Femur (tissue), 1 donor: ENCODE measurements around the gene KIF26B.
A peak's percentile ranks its signal among the peaks of the same experiment; 100 is the strongest.

Source experiments
- DNase-seq: peaks from one replicate; pipeline ENCODE4 v3.0.0-alpha.2; 2017

Gene KIF26B

DNA sequence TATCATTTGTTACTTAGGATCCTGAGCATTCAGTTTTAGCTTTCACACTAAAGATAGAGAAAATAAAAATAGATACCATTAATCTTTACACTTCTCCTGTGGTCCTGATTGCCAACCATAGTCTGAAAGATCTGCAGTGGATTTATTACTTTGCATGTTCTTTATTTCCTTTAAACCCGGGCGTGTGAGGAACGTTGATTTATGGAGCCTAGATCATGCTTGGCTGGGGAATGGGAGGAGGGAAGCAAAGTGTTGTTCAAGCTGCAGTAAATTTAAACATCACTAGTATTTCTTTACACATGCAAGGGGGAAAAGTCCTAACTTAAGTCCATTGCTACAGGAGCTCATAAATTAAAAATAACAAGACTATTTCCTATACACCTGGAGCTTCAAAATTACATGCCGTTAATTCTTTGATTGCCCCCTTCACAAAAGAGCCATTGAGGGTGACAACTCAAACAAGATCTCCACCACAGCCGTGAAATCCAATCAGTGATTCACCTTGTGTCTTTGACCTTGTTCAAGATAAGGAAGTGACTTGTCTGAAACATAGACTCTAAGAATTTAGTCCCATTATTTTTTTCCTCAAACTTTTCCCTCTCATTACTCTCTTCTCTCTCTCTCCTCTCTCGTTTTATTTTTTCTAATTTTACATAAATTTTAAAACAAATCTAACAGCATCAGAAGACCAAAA lies 282.7 kb downstream of the KIF26B start:
- DNase-seq = no peak

DNA sequence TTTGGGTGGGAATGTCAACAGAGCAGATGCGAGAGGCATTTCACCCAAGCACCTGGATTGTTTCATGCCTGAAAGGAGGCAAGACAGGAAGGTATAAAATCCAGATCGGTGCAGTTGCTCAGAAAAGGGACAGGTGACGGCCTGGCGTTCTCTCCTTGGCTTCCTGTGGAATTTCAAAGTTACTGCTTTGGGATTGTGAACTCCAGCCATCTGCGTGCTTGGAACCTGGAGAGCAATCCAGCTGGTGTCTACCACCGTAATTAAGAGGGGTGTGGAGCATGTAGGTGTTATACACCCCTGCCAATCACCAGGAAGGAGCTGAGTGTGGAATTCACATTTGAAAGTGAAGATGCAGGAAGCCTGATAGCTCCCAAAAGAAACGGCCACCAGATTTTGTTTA lies 286.1 kb downstream of the KIF26B start:
- no peak for DNase-seq

DNA sequence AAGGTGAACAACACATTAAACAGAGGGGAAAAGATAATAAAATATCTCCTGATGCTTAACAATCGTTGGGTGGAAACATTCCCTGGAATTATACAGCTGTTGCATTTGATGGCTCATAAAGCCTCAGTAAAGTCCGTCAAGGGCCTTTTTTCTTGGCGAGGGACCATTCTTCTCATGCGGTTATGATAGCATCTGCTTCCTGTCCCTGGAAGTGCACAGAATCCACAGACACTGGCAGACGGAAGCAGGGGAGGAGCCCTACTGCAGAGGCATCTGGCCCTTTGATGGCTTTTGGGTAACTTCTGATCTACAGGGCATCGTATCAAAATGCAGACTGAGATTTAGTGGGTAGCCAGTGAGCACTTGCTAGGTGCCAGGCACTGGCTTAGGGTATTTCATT lies 286.9 kb downstream of the KIF26B start:
- peak; percentile 64 for DNase-seq

DNA sequence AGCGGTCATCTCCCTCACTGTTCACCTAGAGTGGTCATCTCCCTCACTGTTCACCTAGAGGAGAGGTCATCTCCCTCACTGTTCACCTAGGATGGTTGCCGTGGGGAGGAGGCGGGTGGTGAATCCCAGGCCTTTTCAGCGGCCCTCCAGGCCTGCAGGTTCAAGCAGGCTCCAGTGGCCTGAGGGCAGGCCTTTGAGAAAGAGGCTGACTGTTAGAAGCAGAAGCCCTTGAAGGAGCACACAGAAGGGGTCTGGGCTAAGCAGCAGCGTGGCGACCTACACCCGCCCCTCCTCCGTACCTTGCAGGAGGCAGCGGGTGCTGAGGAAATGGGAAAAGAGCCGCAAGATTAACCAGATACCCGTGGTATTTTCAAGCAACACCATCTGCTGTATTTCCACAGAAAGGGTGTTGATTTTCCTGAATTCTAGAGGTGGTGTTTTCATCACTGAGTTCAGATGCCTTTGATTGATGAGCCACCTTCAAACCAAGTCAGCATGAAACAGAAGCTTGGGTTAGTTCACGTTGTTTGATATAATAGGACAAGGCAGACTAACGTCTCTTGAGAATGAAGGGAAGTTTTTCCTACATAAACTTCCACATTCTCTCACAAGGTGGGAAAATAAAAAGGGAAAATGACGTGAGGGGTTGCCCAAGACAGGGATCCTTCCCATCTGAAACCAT lies 289.5 kb downstream of the KIF26B start:
- no peak for DNase-seq

DNA sequence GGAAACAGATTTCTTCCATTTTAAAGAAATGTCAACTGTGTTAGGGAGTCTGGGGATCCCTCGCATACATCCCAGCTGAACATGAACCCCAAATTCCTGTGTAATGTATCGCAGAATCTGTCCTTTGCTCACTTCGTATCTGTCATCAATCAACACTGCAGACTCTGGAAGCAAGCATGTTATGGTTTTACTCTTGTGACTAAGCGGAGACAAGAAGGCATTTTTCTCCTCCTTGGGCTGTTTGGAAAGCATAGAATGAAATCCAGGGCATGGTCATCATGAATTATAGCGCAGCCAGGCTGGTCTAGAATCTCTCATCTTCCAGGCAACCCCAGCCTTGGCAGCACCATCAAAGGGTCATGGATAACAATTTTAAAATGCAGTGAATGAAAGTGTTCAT lies 290.2 kb downstream of the KIF26B start:
- no peak for DNase-seq

DNA sequence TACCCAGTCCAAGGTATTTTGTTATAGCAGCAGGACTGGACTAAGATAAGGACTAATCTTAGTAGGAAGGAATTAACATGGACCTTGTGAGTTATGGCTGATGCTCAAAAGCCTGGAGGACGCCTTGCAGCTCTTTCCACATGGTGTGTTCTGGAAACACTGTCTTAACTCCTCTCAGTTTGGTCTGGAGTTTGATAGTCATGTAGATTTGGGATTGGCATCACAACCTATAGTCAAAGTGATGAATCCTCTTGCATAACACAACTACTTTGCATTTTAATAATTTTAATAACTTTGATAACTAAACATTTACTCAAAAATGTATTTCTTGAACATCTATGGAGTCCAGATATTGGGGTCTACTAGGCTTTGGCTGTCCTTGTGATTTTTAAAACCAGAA lies 293.7 kb downstream of the KIF26B start:
- no peak for DNase-seq

DNA sequence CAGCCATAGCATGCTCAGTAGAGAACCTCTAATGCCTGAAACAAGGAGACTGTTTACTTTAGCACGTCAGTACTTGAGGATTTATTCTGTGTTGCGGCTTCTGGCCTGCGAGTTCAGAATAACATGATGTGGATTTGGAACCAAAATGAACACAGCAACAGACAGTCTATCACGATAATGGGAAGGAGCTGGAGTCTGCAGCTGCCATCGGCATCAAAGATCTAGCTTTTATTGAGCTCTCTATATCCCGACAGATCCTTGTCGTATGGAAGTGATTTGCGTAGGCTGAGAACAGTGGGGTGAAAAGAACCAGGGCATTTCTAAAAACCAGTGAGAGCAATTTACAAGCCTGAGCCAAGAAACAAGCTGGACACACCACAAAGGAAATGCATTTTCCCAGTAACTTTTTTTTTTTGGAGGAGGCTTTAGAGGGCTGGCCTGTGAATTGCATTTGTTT lies 294.2 kb downstream of the KIF26B start:
- DNase-seq = no peak

DNA sequence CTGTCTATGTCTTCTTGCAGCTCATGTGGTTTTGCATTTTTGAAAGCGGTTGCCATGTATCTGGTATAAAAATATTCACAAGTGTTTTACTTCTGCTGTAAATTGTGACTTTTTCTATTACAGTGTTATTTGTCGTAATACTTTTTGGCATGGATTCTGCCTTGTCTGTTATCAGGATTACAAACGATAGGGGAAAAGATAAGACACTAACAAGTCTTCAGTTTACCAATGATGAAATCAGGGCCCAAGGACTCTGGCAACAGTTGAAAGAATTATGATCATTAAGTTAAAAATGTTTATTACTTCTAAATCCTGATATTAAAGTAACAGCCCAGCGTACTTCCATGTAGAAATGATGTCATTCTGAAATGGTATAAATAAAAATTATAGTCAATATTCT lies 298.8 kb downstream of the KIF26B start:
- no peak for DNase-seq

DNA sequence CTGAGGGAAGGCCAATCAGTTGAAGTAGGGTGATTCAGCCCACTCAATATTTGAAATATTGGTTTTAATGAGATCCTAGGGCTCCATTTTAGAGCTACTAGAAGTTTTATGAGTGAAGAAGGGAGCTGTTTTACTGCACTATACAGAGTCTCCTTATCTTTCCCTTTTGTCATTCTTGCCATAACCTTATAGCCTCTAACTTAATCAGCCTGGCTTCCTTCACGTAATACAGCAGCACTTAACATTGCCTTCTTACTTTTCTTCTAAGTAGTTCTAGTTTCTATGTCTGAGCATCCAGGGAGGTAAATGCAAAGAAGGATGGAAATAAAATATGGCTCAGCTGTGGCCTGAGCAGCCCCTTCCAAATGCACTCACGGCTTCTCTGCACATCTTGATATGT lies 299.3 kb downstream of the KIF26B start:
- no peak for DNase-seq

DNA sequence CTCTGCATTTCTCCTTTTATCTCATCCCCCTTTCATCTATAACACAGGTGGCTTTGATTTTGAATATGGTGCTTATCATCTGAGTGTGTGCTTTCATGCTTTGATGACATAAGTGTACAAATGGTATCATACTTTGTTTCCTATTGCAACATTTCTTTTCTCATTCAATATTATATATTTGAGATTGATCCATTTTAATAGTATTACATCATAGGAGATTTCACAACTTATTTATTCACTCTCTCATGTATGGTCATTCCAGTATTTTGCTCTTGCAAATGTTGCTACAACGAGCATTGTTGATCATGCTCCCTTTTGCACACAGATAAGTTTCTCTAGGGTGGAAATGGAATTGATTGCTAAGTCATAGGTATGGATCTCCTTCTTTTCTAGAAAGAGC lies 302.8 kb downstream of the KIF26B start:
- no peak for DNase-seq

DNA sequence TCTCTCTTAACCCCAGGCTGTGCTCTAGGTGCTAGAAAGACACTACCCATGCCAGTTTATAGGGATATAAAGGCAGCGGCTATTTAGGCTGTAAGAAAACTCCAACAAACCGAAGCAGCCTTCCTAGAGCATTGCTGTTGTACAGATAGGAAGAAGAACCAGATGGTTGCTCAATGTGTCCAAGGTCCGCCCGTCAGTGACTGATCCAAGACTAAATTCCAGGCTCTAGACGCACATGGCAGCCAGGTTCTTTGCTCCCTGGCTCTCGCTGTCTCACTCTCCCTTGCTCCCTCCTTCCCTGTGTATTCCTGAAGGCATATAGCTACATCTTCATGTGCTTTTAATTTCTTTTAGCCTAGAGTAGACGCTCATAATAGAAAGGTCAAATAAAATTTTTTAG lies 303.4 kb downstream of the KIF26B start:
- peak; percentile 33 for DNase-seq

DNA sequence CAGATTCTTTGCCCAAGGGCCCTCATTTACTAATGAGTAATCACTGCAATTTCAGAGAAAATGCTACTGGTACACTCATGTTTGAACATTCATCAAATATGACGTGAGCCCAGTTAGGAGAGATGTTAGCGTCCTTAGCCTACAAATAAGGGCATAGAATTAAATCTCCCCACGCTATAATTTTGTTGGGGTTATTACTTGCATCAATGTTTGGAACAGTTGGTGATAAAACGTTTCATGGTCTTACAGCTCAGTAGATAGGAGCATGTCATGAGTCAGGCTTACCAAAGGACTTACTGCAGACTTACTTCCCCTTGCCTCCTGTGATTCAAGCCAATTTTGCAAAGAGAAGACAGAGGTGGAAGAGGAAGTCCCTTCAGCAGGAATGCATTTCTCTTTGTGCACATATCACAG lies 304.0 kb downstream of the KIF26B start:
- DNase-seq = no peak

DNA sequence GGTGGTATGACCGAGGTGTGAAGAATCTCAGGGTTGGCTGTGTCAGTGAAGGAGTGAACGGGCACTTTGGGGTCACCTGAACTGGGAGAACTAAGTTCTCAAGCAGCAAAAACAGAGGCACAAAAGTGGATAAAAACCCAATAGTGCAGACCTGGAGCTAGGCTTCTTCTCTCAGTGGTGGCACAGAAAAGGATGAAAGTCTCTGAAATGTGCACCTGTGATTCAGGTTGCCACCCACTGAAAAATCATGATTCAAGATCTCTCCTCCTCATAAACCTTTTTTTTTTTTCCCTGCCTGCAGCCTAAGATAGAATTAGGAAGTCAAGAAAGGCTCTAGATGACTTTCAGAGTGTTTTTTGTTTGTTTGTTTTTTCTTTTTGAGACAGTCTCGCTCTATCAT lies 304.8 kb downstream of the KIF26B start:
- no peak for DNase-seq

DNA sequence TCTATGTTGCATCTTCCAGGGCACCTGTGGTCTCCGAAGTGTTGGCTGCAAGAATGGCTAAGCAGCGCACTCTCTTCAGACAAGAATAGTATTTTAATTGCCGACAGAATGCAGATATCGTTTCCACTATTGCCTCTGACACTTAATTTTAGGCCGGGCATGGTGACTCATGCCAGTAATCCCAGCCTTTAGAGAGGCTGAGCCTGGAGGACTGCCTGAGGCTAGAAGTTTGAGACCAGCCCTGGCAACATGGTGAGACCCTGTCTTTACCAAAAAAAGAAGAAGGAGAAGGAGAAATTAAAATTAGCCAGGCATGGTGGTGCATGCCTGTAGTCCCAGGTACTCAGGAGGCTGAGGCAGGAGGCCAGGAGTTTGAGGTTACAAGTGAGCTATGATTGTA lies 306.9 kb downstream of the KIF26B start:
- DNase-seq = no peak

DNA sequence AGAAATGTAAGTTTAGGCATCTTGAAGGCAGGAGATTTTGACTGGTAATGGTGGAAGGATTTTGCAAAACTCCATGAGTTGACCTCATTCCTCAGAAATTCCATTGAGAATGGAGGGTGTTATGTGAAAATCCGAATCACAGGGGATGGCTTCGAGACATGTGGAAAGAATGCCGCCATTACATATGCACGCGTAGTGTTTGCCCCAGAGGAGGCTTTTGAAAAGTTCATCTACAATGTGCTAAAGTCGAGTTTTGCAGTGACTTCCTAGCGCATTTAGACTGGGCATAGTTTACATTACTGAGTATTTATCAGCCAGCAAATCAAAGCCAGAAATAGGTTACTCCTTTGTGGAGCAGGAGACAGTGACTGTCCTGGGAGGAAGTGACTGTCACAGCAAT lies 307.4 kb downstream of the KIF26B start:
- DNase-seq = no peak

DNA sequence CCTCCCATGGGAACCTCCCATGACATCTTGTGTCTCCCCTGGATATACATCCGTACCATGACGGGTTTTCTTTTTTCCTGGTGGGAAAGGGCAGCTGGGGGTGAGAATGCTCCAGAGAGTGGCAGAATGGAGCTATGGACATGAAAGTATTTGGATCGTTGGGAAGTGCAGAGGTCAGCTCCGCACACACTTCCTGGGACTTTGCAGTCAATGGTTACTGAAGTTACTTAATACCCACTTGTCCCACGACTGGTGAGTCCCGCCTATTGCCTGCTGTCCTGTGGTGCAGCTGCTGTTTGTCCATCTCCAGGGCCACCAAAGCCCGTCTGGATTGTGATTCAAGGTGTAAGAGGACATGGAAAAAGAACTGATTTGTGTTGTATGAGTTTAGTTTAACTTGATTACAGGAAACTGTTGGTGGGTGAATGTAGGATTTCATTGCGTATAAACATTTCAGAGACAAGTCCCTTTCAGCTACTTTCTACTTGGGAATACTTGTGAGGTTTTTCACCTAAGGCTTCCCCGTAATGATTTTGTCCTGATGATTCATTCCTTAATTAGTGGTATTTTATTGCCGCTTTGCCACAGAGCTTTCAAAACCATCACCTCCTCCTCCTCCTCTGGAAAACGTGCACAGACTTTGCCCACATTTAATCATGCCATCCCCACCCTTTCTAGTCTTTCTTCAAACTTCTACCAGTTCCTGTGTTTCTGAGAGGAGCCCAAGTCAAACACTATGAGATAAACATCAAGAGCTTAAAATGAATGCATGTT lies 308.8 kb downstream of the KIF26B start:
- DNase-seq = no peak

DNA sequence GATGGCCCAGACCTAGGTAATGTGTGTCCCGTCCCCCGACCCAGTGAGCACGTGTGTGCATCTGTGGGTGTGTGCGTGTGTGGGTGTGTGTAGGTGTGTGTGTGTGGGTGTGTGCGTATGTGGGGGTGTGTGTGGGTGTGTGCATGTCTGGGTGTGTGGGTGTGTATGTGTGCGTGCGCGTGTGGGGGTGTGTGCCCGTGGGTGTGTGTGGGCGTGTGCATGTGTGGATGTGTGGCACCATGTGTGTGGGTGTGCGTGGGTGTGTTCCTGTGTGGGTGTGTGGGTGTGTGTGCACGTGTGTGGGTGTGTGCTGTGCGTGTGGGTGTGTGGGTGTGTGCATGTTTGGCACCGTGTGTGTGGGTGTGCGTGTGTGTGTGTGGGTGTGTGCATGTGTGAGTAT lies 309.5 kb downstream of the KIF26B start:
- DNase-seq = no peak

DNA sequence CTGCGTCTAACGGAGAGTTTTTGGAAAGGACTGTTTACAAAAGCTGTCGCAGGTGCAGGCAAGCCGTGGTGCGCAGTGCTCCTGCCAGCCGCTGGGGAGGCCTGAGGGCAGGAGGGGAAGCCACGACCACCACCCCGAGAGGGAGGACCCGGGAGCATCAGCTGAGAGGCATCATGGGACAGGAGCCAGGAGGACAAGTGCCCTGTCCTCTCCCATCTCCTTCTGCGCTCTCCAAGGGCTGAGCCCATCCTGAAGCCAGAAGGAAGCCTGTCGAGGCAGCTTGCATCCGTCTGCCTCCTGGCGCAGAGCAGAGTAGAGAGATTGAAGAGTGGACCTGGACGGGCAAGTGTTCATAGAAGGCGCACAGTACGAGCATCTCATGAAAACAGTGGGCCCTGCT lies 310.9 kb downstream of the KIF26B start:
- no peak for DNase-seq

DNA sequence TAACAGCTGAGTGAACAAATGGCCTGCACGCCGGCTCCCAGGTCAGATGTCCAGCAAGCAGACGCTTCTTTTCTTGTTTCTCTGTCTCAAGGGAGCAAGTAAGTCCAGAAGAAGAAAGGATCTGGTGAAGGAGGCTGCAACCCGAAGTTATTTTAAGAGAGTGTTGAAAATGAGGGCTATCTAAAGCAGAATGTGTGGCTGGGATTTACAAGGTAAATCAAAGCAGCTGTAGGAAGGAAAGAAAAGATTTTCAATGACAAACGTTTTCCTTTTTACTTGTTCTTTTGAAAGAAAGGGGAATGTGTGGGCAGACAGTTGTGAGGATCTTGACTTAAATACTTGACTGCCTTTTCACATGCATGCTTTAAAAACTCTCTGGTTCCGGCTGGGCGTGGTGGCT lies 311.5 kb downstream of the KIF26B start:
- DNase-seq = no peak

DNA sequence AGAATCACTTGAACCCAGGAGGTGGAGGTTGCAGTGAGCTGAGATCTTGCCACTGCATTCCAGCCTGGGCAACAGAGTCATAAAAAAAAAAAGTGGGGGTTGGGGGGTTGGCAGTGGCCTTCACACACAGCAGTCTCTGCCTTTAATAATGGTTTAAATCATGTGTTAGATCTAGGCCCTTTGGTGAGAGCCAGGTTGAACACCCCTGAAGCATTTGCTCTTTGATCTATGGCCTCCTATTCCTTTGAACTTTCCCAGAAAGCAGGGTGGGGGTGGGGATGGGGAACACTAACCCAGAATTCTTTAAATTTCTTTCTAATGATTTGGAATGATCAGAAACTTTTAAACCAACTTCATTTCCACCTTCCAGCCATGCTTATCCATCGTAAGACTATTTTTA lies 313.0 kb downstream of the KIF26B start:
- no peak for DNase-seq

DNA sequence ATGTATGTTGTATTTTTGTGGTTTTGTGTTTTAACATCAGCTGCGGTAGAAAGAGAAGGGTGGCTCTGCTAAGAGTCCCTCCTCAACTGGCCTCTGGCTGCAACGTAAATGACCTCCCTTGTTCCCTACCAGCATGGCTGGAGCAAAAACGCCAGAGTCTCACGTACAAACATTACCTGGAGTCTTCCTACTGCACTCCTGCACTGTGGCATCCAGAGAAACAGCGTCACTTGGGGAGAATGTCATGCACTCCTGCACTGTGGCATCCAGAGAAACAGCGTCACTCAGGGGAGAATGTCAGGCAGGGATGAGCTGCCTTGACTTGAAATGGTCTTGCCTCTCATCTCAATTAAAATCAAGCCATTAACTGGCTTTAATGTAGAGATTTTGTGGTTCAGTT lies 314.2 kb downstream of the KIF26B start:
- DNase-seq = no peak

DNA sequence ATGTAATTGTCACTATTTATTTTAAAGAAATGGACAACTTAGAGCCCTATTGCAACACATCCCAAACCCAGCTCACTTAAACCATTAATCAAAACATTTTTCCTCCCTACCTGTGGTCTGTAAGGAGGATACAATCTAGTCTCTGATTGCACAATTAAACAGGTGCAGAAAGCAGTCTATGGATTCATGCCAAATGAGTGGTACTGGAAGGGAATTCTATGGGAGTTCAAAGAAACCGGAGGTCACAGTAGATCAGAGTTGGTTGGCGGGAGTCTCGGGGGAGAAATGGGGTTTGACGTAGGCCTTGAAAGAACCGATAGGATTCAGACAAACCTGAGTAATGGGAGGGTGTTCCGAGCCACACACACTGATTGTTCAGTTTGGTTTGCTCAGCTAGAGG lies 314.9 kb downstream of the KIF26B start:
- DNase-seq = no peak

DNA sequence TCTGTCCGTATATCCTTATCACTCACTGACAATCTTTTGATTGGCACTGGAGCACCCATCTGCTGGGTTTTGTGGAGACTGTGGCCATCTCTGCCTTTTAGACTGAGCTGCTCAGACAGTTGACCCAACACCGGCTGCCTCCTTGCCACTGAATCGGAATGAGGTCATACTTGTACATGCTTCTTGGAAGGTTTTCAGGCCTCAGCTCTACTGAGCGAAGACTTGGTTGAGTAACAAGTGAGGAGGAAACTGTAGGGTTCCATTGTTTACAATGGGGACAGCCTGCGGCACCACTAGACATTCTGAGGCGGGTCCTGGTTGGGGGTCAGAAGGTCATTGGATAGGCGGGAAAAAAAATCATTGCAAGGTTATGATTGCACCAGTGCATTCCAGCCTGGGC lies 320.3 kb downstream of the KIF26B start:
- DNase-seq = no peak

DNA sequence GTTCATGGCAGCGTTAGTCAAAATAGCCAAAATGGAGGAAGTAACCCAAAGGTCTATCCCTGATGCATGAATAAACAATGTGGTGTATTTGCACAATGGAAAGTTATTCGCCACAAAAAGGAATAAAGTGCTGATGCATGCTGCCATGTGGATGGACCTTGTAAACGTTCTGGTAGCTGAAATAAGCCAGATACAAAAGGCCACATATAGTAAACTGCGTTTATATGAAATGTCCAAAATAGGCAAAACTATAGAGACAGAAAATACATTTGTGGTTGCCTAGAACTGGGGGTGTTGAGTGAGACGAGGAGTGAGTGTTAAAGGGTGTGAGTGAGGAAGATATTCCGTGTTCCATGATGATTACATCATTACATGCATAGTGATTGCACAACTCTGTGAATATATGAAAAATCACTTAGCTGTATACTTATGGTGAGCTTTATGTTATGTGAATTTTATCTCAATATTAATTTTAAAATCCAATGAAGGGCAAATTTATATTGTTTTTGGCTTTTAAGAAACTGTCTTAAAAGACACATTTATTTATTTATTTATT lies 321.3 kb downstream of the KIF26B start:
- no peak for DNase-seq
